HUES48 (cell line): ENCODE results near the gene GPC5.

Experiments used
- H3K27ac ChIP-seq: one replicate; pipeline ENCODE4 v1.7.0; 2013; ENCODE audit warnings: low read depth, low read length, inconsistent platforms
- H3K27me3 ChIP-seq: 2 replicates; pipeline ENCODE4 v1.6.1; 2013; ENCODE audit warnings: mild to moderate bottlenecking, low read length; ENCODE audit not compliant: control insufficient read depth, insufficient read depth
- H3K36me3 ChIP-seq: 2 replicates; pipeline ENCODE4 v1.6.1; 2013; ENCODE audit warnings: low read length; ENCODE audit not compliant: control insufficient read depth, insufficient read depth
- H3K4me1 ChIP-seq: 2 replicates; pipeline ENCODE4 v1.6.1; 2013; ENCODE audit warnings: mild to moderate bottlenecking, low read length; ENCODE audit not compliant: control insufficient read depth, insufficient read depth
- H3K4me3 ChIP-seq: 2 replicates; pipeline ENCODE4 v1.5.1; 2013; ENCODE audit warnings: mild to moderate bottlenecking, low read depth, low read length
- H3K9ac ChIP-seq: 2 replicates; pipeline ENCODE4 v1.6.1; 2013; ENCODE audit warnings: mild to moderate bottlenecking, low read depth, low read length, moderate library complexity
- H3K9me3 ChIP-seq: 2 replicates; pipeline ENCODE4 v1.6.1; 2013; ENCODE audit warnings: low read length; ENCODE audit not compliant: control insufficient read depth, insufficient read depth

GPC5 gene

GRCh38 chr13:92574499-92574898 lies 1176.1 kb downstream of the GPC5 start:
- no peak overlapping the region for H3K4me3 ChIP-seq
- no peaks in the 10 kb centered on the region for H3K4me1 ChIP-seq
- no peaks in the 10 kb centered on the region for H3K9me3 ChIP-seq
- H3K9ac ChIP-seq = no peak overlapping the region
- no peaks in the 10 kb centered on the region for H3K36me3 ChIP-seq
- no peak overlapping the region for H3K27ac ChIP-seq
- H3K27me3 ChIP-seq = no peaks in the 10 kb centered on the region

- no peak overlapping the region for H3K27ac ChIP-seq
- no peak overlapping the region for H3K9ac ChIP-seq
- no peaks in the 10 kb centered on the region for H3K36me3 ChIP-seq
- no peak overlapping the region for H3K4me3 ChIP-seq
- H3K9me3 ChIP-seq = no peaks in the 10 kb centered on the region
- H3K4me1 ChIP-seq = no peaks in the 10 kb centered on the region
- H3K27me3 ChIP-seq = no peaks in the 10 kb centered on the region
Observed at GRCh38 chr13:92575777-92576176, 1177.4 kb downstream of the GPC5 start.

DNA sequence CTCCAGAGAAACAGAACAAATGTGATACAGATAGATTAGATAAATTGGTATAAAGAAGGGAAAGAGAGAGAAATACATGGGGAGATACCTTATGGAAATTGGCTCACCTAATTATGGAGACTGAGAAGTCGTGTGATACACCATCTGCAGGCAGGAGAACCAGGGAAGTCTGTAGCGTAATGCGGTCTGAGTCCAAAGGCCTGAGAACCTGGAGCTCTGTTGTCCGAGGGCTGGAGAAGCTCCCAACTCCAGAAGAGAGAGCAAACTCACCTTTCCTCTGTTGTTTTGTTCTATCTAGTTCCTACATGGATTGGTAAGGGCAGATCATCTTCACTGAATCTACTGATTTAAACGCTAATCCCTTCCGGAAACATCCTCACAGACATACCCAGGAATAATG lies 1179.9 kb downstream of the GPC5 start:
- Histone ChIP-seq H3K27me3 (no peaks in the 10 kb centered on the region), H3K36me3 (no peaks in the 10 kb centered on the region), H3K4me3 (no peak overlapping the region), H3K9ac (no peak overlapping the region), H3K9me3 (0 out of 2 replicates have a peak, but pooled peaks cover 1% of the 10 kb centered on the region), H3K27ac (no peak overlapping the region), H3K4me1 (no peaks in the 10 kb centered on the region)

DNA sequence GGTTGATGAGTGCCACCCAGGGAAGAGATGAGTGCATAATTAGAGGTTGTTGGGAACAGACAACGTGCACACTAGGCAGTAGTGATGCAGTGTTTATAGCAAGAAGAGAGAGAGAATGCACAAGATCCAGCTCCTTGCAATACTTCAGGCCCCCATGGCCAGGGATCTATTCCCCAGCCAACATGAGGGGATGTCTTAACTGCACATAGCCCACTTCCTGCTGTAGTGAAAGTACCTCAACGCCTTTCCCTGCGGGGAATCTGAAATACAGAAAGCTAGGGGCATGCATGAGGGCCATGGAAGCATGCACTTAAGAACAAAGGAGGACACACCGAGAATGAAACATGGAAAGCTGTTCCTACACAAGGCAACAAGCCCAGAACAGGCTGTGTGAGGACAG lies 1191.5 kb downstream of the GPC5 start:
- H3K27me3 ChIP-seq = no peaks in the 10 kb centered on the region
- no peaks in the 10 kb centered on the region for H3K9me3 ChIP-seq
- H3K9ac ChIP-seq = no peak overlapping the region
- H3K36me3 ChIP-seq = no peaks in the 10 kb centered on the region
- no peak overlapping the region for H3K4me3 ChIP-seq
- H3K4me1 ChIP-seq = no peaks in the 10 kb centered on the region
- no peak overlapping the region for H3K27ac ChIP-seq

DNA sequence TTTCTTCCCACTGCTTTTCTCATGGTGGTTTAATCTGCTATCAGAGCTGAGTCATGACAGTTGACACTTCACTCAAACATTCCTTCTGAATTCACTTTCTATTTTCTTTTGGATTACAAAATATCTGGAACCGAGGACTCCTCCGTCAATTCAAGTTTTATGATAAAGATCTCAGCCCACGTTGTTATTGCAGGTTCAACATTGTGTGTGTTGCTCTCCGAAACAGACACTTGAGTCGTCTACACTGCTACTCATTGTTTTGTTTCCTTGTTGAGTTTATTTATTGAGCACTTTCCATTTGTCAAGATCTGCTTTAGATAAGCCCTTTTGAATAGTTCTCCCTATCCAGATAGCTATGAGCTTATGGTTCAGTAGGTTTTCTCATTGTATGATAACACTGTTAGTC lies 1192.1 kb downstream of the GPC5 start:
- Histone ChIP-seq H3K9ac (no peak overlapping the region), H3K4me1 (no peaks in the 10 kb centered on the region), H3K4me3 (no peak overlapping the region), H3K9me3 (no peaks in the 10 kb centered on the region), H3K36me3 (no peaks in the 10 kb centered on the region), H3K27ac (no peak overlapping the region), H3K27me3 (no peaks in the 10 kb centered on the region)

DNA sequence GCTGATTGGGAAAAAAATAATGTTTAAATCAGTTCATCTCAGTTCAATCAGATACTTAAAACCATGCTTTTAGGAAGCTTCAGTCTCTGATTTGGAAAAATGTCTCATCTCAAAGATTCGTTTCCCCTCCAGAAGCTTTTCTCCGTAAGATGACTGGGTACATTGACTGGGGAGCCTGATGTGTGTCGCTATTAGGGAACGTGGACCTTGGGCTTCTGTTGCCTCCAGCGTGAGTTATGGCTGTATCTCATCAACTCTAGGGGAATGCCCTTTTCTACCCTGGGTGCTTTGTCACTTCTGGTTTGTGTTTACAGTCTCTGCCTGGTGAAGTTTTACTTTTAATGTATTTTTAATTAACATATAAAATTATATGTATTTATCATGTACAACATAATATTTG lies 1192.7 kb downstream of the GPC5 start:
- Histone ChIP-seq H3K4me1 (no peaks in the 10 kb centered on the region), H3K27me3 (no peaks in the 10 kb centered on the region), H3K9ac (no peak overlapping the region), H3K36me3 (no peaks in the 10 kb centered on the region), H3K9me3 (no peaks in the 10 kb centered on the region), H3K4me3 (no peak overlapping the region), H3K27ac (no peak overlapping the region)

DNA sequence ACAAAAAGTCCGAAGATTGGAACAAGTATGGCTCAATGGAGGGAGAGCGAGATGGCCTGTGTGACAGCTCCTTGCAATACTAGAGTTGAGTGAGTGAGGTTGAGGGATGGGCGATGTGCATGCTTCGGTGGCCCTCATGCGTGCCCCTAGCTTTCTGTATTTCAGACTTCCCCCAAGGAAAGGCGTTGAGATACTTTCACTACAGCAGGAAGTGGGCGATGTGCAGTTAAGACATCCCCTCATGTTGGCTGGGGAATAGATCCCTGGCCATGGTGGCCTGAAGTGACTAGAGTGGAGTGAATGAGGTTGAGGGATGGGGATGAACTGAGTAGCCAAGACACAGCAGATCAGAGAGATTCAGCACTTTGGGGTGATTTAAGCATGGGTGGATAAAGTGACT lies 1194.3 kb downstream of the GPC5 start:
- Histone ChIP-seq H3K4me1 (no peaks in the 10 kb centered on the region), H3K4me3 (no peak overlapping the region), H3K9me3 (no peaks in the 10 kb centered on the region), H3K36me3 (no peaks in the 10 kb centered on the region), H3K9ac (no peak overlapping the region), H3K27me3 (no peaks in the 10 kb centered on the region), H3K27ac (no peak overlapping the region)

DNA sequence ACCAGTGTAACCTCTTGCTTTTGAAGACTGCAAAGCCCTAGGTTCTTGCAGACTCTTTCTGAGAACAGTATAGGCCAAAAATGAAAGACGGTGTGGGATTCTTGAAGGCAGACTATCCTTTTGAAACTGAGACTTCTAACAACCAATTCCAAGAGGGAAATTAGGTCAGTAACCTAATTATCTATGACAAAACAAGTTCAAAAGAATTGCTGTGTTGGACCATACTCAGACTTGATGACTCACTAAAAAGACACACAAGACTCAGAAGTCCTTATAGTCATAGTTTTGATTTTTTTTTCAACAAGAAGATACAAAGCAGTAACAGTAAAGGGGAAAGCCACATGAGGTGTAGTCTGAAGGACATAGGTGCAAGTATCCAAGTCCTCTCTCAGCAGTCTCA lies 1204.1 kb downstream of the GPC5 start:
- H3K9ac ChIP-seq = no peak overlapping the region
- no peaks in the 10 kb centered on the region for H3K9me3 ChIP-seq

DNA sequence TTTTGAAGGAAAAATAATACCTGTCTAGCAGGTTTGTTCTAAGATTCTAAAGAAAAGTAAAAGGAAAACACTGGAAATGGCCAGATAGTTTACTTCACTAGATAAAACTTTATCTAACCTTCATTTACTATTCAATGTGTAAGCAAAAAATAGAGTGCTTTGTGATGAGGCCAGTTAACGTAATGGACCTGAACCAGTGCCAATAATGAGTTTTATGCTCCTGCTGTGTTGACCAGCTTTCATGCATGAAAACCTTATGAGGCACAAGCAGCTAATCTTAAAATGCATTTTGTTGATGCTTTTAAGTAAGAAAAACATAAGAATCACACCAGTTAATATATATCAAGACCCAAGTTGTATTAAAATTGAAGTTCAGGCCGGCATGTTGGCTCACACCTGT lies 1211.0 kb downstream of the GPC5 start:
- Histone ChIP-seq H3K4me3 (no peak overlapping the region), H3K36me3 (no peaks in the 10 kb centered on the region), H3K9me3 (no peaks in the 10 kb centered on the region), H3K9ac (no peak overlapping the region), H3K27me3 (no peaks in the 10 kb centered on the region), H3K27ac (no peak overlapping the region), H3K4me1 (no peaks in the 10 kb centered on the region)

More for the DNA sequence above, 1204.1 kb downstream of the GPC5 start:
- H3K36me3 ChIP-seq = no peaks in the 10 kb centered on the region
- H3K27ac ChIP-seq = no peak overlapping the region
- no peaks in the 10 kb centered on the region for H3K4me1 ChIP-seq
- H3K27me3 ChIP-seq = no peaks in the 10 kb centered on the region
- H3K4me3 ChIP-seq = no peak overlapping the region

GRCh38 chr13:92612892-92613291 lies 1214.5 kb downstream of the GPC5 start:
- Histone ChIP-seq H3K36me3 (no peaks in the 10 kb centered on the region), H3K4me1 (no peaks in the 10 kb centered on the region), H3K27me3 (no peaks in the 10 kb centered on the region), H3K9ac (no peak overlapping the region), H3K4me3 (no peak overlapping the region), H3K9me3 (no peaks in the 10 kb centered on the region), H3K27ac (no peak overlapping the region)

DNA sequence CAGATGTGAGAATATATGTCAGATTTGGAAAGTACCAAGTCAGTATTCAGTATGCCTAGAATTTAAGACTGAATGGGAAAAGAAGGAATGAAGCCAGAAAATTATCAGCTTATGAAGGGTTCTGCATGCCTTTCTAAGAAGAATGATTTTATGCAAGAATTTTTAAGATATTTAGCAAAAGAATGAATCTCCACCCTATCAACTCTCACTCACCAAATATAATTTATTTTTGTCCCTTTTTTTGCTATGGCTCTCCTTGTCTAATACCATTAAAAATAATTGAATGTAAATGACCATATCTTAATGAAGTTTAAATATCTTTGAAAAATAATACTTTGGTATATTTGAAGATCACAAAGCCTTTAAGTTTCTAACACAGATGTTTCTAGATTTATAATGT lies 1215.5 kb downstream of the GPC5 start:
- Histone ChIP-seq H3K4me3 (no peak overlapping the region), H3K4me1 (peaks cover 4% of the 10 kb centered on the region; the same call in 1 of the 2 replicates), H3K36me3 (no peaks in the 10 kb centered on the region), H3K9ac (no peak overlapping the region), H3K27me3 (no peaks in the 10 kb centered on the region), H3K9me3 (no peaks in the 10 kb centered on the region), H3K27ac (no peak overlapping the region)

DNA sequence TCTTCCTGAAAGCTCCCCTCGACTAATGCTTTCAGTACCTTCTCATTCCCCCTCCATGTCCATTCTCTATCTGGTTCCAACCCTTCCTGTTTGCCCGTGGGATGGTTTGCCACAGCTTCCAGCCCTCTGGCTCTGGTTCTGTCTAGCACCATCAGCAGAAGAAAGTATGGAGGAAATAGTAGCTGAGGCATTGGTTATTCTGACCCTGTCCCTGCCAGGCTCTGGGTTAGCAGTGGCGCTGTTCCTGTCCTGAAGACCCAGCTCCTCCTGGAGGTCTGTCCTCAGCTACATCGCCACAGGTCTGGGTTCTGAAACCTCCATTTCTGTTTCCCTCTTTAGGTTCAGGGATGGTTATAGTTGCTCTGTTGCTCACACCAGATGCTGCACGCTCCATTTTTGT lies 1223.6 kb downstream of the GPC5 start:
- peaks cover 8% of the 10 kb centered on the region for H3K4me1 ChIP-seq
- H3K9ac ChIP-seq = no peak overlapping the region
- no peak overlapping the region for H3K4me3 ChIP-seq
- H3K9me3 ChIP-seq = no peaks in the 10 kb centered on the region
- no peak overlapping the region for H3K27ac ChIP-seq
- no peaks in the 10 kb centered on the region for H3K36me3 ChIP-seq
- no peaks in the 10 kb centered on the region for H3K27me3 ChIP-seq
